ENCODE results near the gene TCOF1. TPM values are rescaled to one million over a fixed set of nuclear protein-coding genes. Genes with fewer than 3 reads are reported as not detected.
A peak's percentile ranks its signal among the peaks of the same experiment; 100 is the strongest.

TCOF1 gene, protein sequence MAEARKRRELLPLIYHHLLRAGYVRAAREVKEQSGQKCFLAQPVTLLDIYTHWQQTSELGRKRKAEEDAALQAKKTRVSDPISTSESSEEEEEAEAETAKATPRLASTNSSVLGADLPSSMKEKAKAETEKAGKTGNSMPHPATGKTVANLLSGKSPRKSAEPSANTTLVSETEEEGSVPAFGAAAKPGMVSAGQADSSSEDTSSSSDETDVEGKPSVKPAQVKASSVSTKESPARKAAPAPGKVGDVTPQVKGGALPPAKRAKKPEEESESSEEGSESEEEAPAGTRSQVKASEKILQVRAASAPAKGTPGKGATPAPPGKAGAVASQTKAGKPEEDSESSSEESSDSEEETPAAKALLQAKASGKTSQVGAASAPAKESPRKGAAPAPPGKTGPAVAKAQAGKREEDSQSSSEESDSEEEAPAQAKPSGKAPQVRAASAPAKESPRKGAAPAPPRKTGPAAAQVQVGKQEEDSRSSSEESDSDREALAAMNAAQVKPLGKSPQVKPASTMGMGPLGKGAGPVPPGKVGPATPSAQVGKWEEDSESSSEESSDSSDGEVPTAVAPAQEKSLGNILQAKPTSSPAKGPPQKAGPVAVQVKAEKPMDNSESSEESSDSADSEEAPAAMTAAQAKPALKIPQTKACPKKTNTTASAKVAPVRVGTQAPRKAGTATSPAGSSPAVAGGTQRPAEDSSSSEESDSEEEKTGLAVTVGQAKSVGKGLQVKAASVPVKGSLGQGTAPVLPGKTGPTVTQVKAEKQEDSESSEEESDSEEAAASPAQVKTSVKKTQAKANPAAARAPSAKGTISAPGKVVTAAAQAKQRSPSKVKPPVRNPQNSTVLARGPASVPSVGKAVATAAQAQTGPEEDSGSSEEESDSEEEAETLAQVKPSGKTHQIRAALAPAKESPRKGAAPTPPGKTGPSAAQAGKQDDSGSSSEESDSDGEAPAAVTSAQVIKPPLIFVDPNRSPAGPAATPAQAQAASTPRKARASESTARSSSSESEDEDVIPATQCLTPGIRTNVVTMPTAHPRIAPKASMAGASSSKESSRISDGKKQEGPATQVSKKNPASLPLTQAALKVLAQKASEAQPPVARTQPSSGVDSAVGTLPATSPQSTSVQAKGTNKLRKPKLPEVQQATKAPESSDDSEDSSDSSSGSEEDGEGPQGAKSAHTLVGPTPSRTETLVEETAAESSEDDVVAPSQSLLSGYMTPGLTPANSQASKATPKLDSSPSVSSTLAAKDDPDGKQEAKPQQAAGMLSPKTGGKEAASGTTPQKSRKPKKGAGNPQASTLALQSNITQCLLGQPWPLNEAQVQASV (N-terminal part only)
- 9.4 TPM for total RNA-seq

DNA sequence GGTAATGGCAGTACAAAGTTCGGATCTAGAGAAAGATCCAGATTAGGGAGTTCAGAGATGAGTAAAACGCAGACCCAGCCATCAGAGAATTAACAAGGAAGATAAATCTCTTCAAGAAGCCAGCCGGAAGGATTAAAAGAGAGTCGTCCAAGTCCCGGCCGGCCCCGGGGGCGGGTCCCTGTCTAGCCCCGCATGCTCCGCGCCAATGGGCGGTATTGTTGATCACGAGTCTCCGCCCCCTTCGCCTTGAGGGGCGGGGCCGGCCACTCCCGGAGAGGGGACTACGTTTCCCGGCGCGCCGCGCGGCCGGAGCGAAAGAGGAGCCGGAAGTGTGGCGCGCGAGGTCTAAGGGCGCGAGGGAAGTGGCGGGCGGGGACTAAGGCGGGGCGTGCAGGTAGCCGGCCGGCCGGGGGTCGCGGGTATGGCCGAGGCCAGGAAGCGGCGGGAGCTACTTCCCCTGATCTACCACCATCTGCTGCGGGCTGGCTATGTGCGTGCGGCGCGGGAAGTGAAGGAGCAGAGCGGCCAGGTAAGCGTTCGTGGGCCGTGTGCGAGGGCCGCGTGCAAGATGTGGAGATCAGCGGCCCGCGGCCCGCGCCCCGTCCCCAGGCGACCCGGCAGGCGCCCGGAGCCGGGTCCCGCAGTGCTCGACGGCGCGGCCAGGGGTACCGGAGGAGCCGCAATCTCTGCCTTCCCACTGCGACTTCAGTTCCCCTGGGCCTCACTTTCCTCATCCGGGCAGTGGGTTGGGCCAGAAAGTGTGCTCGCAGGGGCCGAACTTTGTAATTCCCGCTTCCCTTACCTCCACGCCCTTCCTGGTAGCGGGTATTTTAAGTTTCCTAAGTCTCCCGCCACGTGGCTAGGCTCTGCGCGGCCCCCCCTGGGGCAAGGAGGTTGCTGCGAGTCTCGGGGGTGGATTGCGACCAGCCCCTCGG, at the start of gene TCOF1:
Gene TCOF1, plus strand, starts transcription at position 372 of the 935 bp plus-strand sequence. Its CDS starts 50 bp downstream, at position 422.
- DNase-seq (ENCODE audit: low spot score in 2 of 2) (peak; percentile 91 to 96), FAIRE-seq (peak; percentile 48)

GRCh38 chr5:150309101-150309885, 48.2 kb upstream of the TCOF1 start:
- DNase-seq (ENCODE audit: low spot score in 2 of 2) = no peak

GRCh38 chr5:150309886-150310239, 47.6 kb upstream of the TCOF1 start:
- no peak for FAIRE-seq

More at GRCh38 chr5:150309101-150309885, 48.2 kb upstream of the TCOF1 start:
- no peak for FAIRE-seq

DNA sequence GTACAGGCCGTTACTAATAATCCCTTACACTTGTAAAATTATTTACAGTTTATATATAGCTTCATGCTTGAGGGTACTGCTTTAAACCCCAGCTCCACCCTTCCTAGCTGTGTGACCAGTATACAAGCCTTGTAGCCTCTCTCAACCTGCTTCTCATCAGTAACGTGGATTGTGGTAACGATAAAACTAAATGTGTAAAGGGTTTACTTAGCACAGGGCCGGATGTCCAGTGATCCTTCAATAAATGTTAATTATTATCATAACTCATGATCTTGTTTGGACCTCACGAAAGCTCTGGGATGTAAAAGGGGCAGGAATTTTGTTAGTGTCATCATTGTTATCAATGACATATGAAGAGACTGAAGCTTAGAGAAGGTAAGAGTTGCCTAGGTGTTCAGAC, 47.3 kb upstream of the TCOF1 start:
- DNase-seq (ENCODE audit: low spot score in 2 of 2) = no peak
- no peak for FAIRE-seq

More at GRCh38 chr5:150309886-150310239, 47.6 kb upstream of the TCOF1 start:
- DNase-seq (ENCODE audit: low spot score in 2 of 2) = no peak

DNA sequence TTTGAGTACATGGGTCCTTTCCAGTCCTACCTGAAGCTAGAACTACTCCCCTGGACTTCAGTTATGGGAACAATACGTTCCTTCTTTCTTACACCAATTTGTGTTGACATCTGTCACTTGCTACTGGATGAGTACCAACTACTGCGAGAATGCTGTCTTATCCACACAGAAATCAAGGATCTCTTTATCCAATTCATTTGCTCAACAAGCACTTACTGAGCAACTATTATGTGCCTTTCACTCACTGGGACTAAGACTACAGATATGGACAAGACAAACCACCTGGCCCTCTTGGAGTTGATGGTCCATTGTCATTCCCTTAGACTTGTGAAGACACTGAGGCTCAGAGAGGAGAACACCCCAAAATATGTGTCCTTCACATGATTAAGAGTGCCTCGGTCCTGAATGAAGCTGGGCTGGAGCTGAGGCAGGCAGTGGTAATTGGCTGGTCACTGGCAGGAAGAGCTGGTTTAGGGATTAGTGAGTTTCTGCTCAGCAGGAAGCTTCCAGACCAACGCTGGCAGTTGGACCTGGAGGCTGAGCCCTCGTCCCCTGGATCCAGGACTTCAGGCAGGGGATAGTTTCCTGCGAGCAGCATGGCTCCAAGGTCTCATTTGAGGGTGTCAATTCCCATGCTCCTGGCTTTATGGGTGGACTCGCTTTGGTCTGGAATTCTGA, 46.3 kb upstream of the TCOF1 start:
- no peak for FAIRE-seq
- DNase-seq (ENCODE audit: low spot score in 2 of 2) = no peak

DNA sequence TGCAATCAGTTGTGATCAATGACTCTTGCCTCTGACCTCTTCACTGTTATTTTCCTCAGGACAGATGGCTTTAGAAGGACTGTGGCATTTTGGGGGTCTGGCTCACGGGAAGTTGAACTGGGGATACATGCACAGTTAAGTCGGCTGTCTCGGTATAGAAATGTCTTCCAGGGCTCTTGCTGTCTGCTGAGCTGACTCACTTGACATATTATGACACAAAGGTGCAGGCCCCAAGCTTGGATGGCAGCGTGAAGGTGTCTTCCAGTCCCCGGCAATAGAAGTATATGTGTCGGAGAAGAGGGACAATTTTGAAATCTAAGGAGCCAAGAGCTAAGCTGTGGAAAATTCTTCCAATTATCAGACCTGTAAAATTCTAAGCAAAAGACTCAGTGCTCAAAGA, 45.0 kb upstream of the TCOF1 start:
- DNase-seq (ENCODE audit: low spot score in 2 of 2) = no peak
- no peak for FAIRE-seq

DNA sequence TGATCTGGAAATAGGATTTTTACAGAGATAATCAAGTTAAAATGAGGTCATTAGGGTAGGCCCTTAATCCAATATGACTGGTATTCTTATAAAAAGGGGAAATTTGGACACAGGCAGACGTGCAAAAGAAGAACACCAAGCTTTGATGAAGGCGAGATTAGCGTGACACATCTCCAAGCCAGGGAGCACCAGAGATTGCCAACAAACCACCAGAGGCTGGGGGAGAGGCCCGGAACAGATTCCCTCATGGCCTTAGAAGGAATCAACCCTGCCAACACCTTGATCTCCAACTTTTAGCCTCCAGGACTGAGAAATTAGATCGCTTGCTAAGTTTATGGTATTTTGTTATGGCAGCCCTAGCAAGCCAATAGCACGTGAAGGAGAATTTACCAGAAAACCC, 44.0 kb upstream of the TCOF1 start:
- FAIRE-seq = no peak

GRCh38 chr5:150313921-150314716, 43.4 kb upstream of the TCOF1 start:
- no peak for DNase-seq (ENCODE audit: low spot score in 2 of 2)
- FAIRE-seq = no peak

More for the DNA sequence above, 44.0 kb upstream of the TCOF1 start:
- no peak for DNase-seq (ENCODE audit: low spot score in 2 of 2)

- FAIRE-seq (no peak), DNase-seq (ENCODE audit: low spot score in 2 of 2) (no peak)
Observed at GRCh38 chr5:150315245-150315644, 42.3 kb upstream of the TCOF1 start.

DNA sequence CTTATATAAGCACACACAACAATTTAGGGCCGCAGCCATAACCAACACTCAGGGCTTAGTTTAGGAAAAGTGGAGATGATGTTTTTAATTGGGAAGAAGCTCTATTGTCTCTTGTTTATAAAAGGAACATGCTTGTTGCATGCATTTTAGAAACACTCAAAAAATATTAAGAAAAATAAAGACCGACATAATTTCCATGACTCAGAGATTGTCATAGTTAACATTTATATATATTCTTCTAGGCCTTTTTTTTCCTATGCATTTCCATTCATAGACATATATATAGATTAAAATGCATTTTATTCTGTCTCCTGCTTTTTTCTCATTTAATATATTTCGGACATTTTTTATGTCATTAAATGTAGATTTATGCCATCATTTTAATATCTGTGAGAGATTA, 41.2 kb upstream of the TCOF1 start:
- FAIRE-seq (no peak), DNase-seq (ENCODE audit: low spot score in 2 of 2) (no peak)

GRCh38 chr5:150317048-150318003, 40.2 kb upstream of the TCOF1 start:
- FAIRE-seq = no peak
- DNase-seq (ENCODE audit: low spot score in 2 of 2) = no peak

- no peak for FAIRE-seq
- DNase-seq (ENCODE audit: low spot score in 2 of 2) = no peak
Observed at GRCh38 chr5:150318613-150319483, 38.6 kb upstream of the TCOF1 start.

- FAIRE-seq (no peak), DNase-seq (ENCODE audit: low spot score in 2 of 2) (no peak)
Observed at GRCh38 chr5:150319484-150319790, 38.1 kb upstream of the TCOF1 start.

DNA sequence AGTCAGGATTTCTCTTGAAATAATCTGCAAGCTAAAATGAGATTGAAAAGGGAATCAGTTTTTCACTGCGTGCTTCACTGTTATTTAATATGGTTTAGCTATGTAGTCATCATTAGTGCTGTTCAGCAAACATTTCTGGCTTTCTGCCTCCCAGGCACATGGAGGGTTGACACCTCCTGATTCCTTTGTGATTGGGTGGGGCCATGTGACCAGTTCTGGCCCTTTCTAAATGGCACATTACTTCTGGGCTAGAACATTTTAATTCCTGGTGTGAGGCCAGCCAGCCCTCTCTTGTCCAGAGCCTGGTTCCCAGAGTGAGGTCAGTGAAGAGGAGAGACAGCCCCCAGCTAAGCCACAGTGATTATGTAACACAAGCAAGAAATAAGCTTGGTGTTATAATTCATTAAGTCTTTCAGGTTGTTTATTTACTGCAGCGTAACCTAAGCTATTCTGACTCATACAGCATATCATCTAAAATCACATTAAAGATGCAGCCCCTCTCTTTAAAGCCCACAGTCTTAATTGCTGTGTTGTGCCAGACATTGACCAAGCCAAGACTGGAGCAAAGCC, 37.4 kb upstream of the TCOF1 start:
- peak in 1 of 2 donors; percentile 58 for DNase-seq (ENCODE audit: low spot score in 2 of 2)
- FAIRE-seq = no peak

- DNase-seq (ENCODE audit: low spot score in 2 of 2) = no peak
- no peak for FAIRE-seq
Observed at GRCh38 chr5:150321211-150321610, 36.3 kb upstream of the TCOF1 start.
